ENCODE data around the gene SNX25.

- TF ChIP-seq CTCF (IDR thresholded peaks at IDR 0.05 in 4 of 5, conservative IDR thresholded peaks at IDR 0.05 in 1 of 5): no peak
- no peak for TF ChIP-seq POLR2A (IDR thresholded peaks at IDR 0.05)
Observed at GRCh38 chr4:185290656-185291055, 81.3 kb downstream of the SNX25 start.

Data from gastrocnemius medialis (tissue), 4 donors.